ENCODE measurements around the gene PPP1R11. TPM values are rescaled to one million over a fixed set of nuclear protein-coding genes. Genes with fewer than 3 reads are reported as not detected.
A peak's percentile ranks its signal among the peaks of the same experiment; 100 is the strongest.

Gene PPP1R11
- total and polyA plus RNA-seq, 9 of the 15 experiments (the other 6 are each of a cell fraction or from before 2014, with no cell fraction given), result 17.8 to 94.8 (median 44.6) TPM

DNA sequence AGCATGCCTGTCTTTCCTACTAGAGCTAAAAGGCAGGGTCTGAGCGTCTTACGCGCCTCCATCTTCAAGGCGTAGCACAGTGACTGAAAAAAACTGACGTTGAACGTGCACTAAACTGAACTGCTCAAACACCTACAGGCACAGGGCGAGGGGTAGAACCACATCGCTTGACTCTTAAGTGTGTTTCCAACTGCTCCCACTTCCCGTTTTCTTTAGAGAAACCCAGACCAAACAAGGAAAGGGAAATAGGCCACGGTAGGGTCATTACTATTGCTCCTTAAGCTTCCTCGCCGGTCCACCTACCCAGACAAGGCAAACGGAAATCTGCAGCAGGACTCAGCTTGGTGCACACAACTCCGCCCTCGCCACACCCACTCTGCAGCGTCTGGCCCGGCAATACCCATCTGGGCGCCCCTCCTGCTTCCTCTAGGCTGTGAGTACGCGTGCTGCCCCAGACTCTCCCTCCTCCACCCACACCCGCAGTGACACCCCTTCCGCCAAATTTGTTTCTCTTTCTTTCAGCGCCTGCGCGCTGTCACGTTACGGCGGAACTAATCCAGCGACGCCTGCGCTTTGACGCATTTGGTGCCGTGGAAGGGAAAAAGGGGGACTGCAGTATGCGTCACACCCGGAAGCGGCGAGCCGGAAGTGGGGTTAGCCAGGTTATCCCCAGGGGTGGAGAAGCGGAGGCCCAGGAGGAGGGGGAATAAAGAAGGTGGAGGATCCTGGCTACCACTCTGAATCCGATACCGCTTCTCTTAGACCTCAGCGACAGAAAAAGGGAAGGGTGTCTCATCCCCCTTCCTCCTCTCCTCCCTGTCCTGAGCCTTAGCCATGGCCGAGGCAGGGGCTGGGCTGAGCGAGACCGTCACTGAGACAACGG lies at the start of gene PPP1R11 (continued):
- TF ChIP-seq, protein P1, sequence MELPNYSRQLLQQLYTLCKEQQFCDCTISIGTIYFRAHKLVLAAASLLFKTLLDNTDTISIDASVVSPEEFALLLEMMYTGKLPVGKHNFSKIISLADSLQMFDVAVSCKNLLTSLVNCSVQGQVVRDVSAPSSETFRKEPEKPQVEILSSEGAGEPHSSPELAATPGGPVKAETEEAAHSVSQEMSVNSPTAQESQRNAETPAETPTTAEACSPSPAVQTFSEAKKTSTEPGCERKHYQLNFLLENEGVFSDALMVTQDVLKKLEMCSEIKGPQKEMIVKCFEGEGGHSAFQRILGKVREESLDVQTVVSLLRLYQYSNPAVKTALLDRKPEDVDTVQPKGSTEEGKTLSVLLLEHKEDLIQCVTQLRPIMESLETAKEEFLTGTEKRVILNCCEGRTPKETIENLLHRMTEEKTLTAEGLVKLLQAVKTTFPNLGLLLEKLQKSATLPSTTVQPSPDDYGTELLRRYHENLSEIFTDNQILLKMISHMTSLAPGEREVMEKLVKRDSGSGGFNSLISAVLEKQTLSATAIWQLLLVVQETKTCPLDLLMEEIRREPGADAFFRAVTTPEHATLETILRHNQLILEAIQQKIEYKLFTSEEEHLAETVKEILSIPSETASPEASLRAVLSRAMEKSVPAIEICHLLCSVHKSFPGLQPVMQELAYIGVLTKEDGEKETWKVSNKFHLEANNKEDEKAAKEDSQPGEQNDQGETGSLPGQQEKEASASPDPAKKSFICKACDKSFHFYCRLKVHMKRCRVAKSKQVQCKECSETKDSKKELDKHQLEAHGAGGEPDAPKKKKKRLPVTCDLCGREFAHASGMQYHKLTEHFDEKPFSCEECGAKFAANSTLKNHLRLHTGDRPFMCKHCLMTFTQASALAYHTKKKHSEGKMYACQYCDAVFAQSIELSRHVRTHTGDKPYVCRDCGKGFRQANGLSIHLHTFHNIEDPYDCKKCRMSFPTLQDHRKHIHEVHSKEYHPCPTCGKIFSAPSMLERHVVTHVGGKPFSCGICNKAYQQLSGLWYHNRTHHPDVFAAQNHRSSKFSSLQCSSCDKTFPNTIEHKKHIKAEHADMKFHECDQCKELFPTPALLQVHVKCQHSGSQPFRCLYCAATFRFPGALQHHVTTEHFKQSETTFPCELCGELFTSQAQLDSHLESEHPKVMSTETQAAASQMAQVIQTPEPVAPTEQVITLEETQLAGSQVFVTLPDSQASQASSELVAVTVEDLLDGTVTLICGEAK (IDR thresholded peaks at IDR 0.05), result peak; percentile 99
- TF ChIP-seq, protein P1 (CRISPR knock-in tag; IDR thresholded peaks at IDR 0.05), result no peak
- TF ChIP-seq SRSF1 (IDR thresholded peaks at IDR 0.05; ENCODE audit: low read depth, low read length) (no peak), NR3C1 (CRISPR knock-in tag; IDR thresholded peaks at IDR 0.05) (no peak), RCOR1 (IDR thresholded peaks at IDR 0.05; ENCODE audit: borderline replicate concordance in 1 of 2, low read depth in 2 of 2, low read length in 2 of 2) (peak; percentile 40 to 59; a peak in 3 of 4 replicates), GATA2 (CRISPR knock-in tag; IDR thresholded peaks at IDR 0.05) (no peak), ZNF224 (CRISPR knock-in tag; IDR thresholded peaks at IDR 0.05) (no peak), FOSL1 (tag; conservative IDR thresholded peaks at IDR 0.05) (peak; percentile 91), GTF2E2 (tag; IDR thresholded peaks at IDR 0.05) (peak; percentile 71; the same call in 1 of the 2 replicates), HMG20A (CRISPR knock-in tag; conservative IDR thresholded peaks at IDR 0.05) (no peak), PML (IDR thresholded peaks at IDR 0.05; ENCODE audit: low read length) (peak; percentile 84), HDAC2 (IDR thresholded peaks at IDR 0.05) (peak; percentile 61), ZC3H8 (IDR thresholded peaks at IDR 0.05) (no peak), GABPB1 (CRISPR knock-in tag; IDR thresholded peaks at IDR 0.05) (peak; percentile 97), RB1 (IDR thresholded peaks at IDR 0.05; ENCODE audit: low read depth) (peak; percentile 75), DPF2 (IDR thresholded peaks at IDR 0.05) (peak; percentile 33; the same call in 1 of the 2 replicates), RFX5 (IDR thresholded peaks at IDR 0.05; ENCODE audit: low read depth, low read length) (0 out of 2 replicates have a peak, but pooled peaks have one; percentile 22), NRF1 (conservative IDR thresholded peaks at IDR 0.05 in 1 of 2, IDR thresholded peaks at IDR 0.05 in 1 of 2) (peak; percentile 98), ZNF212 (CRISPR knock-in tag; IDR thresholded peaks at IDR 0.05) (no peak)
- TF ChIP-seq, protein P2, sequence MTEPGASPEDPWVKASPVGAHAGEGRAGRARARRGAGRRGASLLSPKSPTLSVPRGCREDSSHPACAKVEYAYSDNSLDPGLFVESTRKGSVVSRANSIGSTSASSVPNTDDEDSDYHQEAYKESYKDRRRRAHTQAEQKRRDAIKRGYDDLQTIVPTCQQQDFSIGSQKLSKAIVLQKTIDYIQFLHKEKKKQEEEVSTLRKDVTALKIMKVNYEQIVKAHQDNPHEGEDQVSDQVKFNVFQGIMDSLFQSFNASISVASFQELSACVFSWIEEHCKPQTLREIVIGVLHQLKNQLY (CRISPR knock-in tag; conservative IDR thresholded peaks at IDR 0.05), result no peak; a peak in 1 of 4 replicates
